ENCODE results near the gene MYCBPAP.

DNA sequence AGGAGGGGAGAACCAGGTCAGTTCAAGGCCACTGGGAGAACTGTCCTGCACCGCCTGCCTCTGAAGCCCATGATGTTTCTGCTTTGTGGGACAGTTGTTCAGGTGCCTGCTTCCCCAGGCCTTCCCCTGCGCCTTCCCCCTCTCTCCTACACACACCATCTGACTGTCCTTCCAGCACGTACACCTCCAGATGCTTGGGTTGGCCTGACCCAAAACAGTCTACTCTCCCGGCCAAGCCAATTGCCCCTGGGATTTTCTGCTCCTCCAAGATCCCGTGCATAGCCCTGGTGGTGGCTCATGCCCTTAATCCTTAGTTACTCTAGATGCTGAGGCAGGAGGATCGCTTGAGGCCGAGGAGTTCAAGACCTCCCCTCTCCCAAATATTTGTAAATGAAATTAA lies 30.3 kb upstream of the MYCBPAP start:
- TF ChIP-seq, protein P1, sequence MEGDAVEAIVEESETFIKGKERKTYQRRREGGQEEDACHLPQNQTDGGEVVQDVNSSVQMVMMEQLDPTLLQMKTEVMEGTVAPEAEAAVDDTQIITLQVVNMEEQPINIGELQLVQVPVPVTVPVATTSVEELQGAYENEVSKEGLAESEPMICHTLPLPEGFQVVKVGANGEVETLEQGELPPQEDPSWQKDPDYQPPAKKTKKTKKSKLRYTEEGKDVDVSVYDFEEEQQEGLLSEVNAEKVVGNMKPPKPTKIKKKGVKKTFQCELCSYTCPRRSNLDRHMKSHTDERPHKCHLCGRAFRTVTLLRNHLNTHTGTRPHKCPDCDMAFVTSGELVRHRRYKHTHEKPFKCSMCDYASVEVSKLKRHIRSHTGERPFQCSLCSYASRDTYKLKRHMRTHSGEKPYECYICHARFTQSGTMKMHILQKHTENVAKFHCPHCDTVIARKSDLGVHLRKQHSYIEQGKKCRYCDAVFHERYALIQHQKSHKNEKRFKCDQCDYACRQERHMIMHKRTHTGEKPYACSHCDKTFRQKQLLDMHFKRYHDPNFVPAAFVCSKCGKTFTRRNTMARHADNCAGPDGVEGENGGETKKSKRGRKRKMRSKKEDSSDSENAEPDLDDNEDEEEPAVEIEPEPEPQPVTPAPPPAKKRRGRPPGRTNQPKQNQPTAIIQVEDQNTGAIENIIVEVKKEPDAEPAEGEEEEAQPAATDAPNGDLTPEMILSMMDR (IDR thresholded peaks at IDR 0.05) = no peak
- TF ChIP-seq POLR2A (IDR thresholded peaks at IDR 0.05) = no peak

Measured in lower leg skin (tissue), 3 donors.